HUDEP-2 (cell line): ENCODE results near the gene COL18A1.

Source experiments
- DNase-seq, 76 experiments: peaks; one replicate each; lab custom pipeline; 2025; ENCODE audit not compliant: unreplicated experiment in 76 of 76; lab: John Stamatoyannopoulos, UW

Gene COL18A1

DNA sequence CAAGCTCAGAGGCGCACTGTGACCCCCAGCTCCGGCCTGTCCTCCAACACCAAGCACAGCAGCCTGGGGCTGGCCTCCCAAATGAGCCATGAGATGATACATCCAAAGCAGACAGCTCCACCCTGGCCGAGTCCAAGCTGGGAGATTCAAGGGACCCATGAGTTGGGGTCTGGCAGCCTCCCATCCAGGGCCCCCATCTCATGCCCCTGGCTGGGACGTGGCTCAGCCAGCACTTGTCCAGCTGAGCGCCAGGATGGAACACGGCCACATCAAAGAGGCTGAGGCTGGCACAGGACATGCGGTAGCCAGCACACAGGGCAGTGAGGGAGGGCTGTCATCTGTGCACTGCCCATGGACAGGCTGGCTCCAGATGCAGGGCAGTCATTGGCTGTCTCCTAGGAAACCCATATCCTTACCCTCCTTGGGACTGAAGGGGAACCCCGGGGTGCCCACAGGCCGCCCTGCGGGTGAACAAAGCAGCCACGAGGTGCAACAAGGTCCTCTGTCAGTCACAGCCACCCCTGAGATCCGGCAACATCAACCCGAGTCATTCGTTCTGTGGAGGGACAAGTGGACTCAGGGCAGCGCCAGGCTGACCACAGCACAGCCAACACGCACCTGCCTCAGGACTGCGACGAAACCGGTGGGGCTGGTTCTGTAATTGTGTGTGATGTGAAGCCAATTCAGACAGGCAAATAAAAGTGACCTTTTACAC, 108.2 kb downstream of the COL18A1 start:
- DNase-seq = no peak

GRCh38 chr21:45513741-45514310, 108.9 kb downstream of the COL18A1 start:
- no peak for DNase-seq

- DNase-seq = no peak
These were observed 109.5 kb downstream of the COL18A1 start for GRCh38 chr21:45514311-45515021.

DNA sequence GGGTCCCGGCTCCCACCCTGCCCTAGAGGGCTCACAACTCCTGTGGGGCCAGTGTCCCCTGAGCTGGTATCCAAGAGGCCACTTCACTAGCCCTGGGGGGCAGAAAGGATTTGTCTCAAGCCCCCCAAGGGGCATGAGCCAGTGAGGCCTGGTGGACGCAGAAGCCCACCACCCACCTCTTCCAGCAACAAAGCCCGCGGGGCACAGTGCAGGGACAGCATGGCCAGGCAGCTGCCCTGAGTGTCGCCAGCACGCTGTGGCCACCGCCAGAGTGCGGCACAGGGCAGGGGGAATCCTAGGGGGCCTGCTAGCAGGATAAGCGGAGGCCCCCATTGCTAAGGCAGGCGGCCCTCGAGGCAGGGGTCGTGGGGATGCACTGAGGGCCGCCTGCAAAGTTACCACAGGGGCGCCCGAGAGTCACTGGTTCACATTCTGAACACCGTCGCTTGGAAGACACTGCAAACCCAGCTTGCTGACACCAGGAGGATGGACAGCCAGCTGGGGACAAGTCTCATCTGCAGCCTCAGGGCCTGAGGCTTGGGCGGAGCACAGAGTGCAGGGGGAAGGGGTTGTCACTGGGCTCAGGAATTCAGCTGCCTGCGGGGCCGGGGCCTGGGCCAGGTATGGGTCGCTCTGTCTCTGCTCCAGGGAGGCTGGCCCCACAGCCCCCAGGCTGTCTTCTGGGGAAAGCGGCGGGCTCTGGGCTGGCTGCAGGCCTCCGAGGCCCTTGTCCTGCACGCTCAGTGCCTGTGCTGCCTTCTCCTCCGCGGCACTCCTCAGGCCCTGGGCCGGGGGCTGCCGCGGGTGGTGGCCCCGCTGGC, 110.5 kb downstream of the COL18A1 start:
- no peak for DNase-seq

GRCh38 chr21:45516071-45516670, 111.2 kb downstream of the COL18A1 start:
- DNase-seq = no peak

DNA sequence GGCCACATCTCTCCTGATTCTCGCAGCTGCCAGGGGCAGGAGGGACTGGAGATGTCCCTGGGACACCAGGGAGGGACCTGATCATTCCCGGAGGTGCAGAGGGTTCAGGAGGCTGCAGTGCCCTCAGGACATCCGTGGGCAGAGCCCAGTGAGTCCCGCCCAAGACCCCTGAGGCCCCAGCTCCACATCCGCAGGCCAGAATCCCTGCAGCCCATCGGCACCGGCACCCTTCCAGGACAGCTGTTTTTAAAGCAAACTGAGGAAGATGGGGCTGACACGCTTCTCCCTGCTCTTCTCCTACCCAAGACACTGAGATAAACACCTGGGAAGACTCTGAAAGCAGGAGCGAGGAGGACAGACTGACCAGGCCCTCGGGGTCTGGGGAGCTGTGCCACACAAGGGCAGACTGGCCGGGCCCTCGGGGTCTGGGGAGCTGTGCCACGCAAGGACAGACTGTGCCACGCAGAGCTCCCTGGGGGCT, 111.7 kb downstream of the COL18A1 start:
- DNase-seq = no peak

GRCh38 chr21:45517249-45518065, 112.5 kb downstream of the COL18A1 start:
- no peak for DNase-seq

GRCh38 chr21:45518742-45519141, 113.8 kb downstream of the COL18A1 start:
- DNase-seq = no peak

- DNase-seq = no peak
These were observed 114.2 kb downstream of the COL18A1 start for GRCh38 chr21:45519182-45519581.

DNA sequence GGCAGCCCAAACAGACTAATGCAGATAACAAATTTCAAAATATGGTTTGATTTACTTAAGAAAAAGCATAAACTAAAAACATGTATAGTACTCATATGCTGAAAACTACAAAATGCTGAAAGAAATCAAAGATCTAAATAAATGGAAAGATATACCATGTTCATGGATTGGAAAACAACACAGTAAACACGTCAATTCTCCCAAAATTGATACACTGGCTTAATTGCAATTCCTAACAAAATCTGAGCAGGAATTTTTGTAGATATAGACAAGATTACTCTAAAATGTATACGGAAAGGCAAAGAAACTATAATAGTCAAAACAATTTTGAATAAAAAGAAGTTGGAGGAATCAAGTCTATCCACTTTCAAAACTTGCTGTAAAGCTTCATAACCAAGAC, 116.3 kb downstream of the COL18A1 start:
- no peak for DNase-seq

GRCh38 chr21:45522381-45522780, 117.4 kb downstream of the COL18A1 start:
- DNase-seq = no peak

DNA sequence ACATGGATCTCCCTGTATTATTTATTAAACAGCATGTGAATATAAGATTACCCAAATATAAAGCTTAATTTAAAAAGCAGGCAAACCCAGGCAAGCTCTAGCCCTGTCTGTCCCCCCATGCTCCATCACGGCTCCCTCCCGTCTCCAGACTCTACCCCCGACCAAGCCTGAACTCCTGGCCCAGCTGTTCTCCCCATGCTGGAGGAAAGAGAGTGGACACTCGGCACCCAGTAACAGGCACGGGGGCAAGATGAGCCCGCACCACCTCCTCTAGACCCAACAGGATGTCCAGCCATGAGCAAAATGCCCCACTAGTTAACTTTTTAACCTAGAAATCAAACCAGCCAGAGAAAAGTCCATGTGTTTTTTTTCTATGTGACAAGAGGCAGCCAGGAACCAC, 118.0 kb downstream of the COL18A1 start:
- no peak for DNase-seq

DNA sequence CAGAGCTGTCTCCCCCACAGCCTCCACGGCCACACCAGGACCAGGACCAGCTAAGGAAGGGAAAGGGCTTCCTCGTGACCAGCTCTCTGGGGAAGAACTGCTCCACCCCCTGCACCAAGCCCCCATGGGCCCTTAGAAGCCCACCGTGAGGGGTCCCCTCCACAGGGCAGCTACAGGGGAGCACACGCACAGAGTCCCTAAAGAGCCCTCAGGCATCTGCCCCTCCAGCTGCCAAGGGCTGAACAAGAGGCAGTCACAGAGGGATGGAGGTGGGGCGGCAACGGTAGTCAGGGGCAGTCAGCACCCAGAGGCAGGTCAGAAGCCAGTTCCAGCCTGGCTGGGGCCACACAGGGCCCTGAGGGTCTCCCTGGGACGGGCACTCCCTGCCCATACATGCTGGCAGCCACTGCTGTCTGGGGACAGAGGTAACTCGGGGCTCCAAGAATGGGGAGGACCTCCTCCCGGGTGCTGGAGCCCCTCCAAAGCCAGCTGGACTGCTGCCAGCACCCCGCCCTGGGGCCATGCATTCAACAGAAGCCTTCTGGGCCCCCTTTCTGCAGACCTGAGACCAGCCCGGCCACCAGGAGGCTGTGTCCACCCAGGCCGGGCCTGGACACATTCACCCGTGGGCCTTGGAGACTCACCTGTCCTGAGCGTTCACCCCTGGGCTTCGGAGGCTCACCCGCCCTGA, 118.6 kb downstream of the COL18A1 start:
- peak in 3 of 76 experiments; percentile 18 to 26 (median 18) for DNase-seq

GRCh38 chr21:45524756-45525152, 119.8 kb downstream of the COL18A1 start:
- DNase-seq = no peak

DNA sequence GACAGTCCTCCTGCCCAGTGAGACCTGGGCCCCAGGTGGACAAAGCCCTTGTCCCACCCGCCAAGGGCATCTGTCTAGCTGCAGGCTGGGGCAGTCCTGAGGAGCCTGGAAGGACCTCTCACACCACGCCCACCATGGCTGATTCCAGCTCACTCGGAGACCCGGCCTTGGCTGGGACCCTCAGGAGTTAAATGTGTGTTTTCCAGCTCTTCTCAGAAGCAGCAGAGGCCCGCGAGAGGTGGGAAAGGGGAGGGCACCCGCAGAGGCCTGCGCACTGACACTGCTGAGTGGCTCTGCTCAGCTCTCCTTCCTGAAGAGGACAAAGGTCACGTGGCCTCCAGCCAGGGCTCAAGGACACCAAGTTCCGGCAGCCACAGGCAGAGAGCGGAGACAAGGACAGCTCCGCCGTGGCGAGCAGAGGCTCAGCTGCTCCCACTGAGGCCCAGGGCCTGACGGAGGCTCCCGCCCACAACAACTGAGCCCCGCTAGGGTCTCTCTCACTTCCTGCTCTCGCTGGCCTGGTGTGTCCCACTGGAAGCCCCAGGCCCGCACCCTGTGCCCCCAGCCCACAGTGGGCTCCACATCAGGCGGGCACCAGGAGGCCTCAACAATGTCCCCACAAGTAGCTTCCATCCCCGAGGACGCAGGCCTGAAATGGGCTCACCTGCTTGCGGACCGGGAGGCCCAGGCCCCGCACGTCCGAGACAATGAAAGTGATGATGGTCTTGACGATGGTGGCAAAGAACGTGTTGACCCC, 120.4 kb downstream of the COL18A1 start:
- no peak for DNase-seq

DNA sequence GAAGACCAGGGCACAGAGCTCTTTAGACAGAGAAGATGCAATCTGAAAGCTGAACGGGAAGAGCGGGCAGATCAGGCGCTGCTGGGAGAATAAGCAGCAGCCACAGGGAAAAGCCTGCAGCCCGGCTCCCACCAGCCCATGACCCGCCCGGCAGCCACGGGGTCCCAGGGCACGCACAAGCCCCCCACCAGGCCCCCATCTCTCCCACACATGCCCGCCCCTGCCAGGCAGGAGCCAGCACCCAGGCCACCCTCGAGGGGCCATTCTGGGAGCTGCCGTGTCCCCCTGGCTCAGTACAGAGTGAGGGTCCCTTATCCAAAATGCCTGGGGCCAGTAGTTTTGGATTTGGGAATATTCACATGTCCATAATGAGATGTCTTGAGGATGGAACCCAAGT, 120.9 kb downstream of the COL18A1 start:
- DNase-seq = no peak

DNA sequence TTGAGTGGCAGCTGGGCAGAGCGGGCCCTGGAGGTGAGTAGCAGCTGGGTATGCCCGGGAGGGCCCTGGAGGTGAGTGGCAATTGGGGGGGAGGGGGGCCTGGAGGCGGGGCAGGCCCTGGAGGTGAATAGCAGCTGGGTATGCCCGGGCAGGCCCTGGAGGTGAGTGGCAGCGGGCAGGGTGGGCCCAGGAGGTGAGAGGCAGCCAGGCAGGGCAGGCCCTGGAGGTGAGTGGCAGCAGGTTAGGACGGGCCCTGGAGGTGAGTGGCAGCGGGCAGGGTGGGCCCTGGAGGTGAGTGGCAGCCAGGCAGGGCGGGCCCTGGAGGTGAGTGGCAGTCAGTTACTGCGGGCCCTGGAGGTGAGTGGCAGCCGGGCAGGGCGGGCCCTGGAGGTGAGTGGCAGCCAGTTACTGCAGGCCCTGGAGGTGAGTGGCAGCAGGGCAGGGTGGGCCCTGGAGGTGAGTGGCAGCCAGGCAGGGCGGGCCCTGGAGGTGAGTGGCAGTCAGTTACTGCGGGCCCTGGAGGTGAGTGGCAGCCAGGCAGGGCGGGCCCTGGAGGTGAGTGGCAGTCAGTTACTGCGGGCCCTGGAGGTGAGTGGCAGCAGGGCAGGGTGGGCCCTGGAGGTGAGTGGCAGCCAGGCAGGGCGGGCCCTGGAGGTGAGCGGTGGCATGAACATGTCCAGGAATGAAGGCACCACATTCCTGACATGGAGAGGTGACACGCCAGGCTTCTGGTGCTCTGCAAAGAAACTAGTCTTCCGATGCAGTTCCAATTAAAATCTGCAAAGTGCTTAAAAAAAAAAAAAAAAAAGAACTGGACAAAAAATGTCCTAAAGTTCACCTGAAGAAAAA, 122.4 kb downstream of the COL18A1 start:
- peak in 7 of 76 experiments; percentile 21 to 42 (median 24) for DNase-seq
